Measurements from ENCODE around the gene IGHMBP2.

IGHMBP2 gene

DNA sequence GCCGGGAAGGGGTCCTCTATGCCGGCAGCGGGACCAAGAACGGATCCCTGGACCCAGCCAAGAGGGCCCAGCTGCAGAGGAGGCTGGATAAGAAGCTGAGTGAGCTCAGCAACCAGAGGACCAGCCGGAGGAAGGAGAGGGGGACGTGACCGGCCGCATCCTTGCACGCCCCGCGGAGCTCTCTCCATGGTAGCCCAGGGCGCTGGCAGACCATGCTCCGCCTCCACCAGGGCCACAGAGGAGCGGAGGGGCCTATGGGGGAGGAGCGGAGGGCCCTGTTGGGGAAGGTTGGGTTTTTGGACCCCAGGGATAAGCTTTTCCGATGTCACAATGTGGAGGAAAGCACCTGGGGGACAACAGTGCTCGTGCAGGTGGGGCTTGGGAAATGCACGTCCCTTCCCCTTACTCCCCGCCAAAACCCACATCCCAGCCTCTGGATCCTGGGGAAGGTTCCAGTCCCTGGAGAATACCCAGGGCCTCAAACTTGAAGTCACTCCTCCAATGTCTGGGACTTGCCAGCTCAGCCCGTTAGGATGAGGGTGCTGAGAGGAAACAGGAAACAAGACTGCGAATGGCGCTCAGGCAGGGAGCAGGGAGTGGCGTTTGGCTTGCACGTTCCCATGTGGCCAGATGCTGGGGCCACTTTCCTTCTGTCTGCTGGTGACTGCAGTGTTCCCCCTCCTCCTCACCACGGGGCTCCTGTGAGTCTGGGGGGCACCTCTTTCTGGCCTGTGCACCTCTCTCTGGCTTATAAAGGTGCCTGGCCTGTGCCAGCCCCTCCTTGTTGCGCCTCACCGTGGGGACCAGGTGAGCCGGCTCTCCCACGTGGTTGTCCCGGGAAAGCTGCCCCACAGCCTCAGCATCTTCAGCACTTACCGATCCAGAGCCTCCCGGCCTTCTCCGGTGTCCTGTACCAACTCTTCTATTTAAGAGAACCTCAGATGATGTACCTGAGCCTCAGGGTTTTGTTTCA is 36.2 kb downstream of the IGHMBP2 start:
- DNase-seq (ENCODE audit: low spot score): no peak

DNA sequence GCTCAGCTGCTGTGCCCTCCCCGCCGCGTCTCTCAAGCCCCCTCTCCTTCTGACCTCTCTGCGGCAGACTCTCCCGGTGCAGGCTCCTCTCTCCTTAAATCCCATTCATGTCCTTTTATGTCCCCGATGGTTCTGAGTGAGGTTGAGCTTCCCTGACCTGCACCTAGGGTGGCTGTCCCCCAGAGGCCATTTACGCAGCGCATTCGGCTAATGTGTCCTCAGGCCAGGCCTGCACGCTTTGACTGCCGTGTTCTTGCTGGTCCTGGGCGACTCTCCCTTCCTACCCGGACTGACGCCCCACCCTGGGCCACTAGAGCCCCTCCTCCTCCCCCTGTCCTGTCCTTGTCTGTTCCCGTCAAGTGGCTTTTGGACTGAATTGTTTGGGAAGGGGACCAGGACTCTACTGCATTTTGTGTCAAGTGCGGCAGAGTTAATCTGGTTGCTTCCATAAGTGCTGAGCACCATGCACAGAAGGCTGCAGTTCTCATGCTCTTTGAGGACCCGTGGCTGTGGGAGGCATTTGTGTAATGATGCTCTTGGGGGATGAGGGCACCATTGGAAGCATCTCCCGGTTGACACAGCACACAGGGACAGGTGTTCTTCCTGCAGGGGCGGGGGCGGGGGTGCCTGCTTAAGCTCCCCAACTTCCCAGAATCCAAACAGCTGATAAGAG is 37.1 kb downstream of the IGHMBP2 start:
- no peak for DNase-seq (ENCODE audit: low spot score)

DNA sequence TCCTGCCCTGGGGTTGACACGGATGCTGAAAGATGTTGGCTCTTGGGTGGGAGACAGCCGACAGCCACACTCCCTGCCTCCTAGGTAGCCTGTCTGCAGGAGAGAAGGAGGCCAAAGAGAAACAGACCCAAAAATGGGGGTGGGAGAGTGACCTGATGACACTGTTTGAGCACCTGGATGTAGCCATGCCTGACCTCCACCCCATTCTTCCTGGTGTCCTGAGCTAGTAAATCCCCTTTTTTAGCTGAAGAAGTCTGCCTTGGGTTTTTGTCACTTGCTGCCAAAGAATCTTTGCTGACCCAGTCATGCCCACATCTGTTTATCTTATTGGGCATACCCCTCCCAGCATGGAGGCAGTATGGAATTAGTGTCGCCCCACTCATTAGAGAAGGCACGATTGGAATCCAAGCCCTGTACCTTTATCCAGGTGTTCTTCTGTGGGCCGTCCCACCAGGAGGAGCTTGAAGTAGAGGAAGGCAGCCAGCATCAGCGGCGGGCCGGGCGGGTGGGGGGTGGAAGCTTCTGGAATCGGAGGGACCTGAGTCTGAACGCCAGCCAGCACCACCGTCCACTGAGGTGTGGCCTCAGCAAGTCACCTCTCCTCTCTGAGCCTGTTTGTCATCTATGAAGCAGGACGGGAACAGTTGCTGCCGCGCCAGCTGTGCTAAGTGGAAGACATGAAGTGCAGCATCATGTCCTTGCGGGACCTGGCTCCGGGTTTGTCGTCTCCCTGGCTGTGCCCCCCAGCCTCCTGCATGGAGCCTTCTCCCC is 37.8 kb downstream of the IGHMBP2 start:
- no peak for DNase-seq (ENCODE audit: low spot score)

DNA sequence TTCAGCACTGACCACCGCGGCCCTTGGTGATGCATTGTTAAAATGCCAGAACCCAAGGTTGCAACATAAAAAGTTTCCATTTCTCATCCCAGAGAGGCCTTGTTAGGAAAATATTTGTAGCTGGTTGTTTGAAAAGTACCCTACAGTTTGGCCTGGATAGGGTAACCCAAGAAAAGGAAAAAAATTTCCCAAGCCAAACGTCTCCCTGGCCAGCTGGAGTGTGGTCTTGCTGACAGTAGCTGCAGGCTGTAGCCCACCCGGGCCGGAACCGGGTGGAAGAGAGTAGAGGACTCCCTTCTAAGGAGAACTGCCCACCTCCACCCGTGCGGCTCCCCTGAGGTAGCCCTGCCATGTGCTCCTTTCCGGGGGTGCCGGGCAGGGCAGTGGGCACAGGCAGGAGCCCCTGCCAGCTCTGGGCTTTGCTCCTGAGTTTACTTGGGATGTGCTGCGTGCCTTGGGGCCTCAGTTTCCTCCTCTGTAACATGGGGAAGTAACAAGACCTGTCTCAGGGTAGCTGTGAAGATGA is 38.5 kb downstream of the IGHMBP2 start:
- DNase-seq (ENCODE audit: low spot score): no peak

DNA sequence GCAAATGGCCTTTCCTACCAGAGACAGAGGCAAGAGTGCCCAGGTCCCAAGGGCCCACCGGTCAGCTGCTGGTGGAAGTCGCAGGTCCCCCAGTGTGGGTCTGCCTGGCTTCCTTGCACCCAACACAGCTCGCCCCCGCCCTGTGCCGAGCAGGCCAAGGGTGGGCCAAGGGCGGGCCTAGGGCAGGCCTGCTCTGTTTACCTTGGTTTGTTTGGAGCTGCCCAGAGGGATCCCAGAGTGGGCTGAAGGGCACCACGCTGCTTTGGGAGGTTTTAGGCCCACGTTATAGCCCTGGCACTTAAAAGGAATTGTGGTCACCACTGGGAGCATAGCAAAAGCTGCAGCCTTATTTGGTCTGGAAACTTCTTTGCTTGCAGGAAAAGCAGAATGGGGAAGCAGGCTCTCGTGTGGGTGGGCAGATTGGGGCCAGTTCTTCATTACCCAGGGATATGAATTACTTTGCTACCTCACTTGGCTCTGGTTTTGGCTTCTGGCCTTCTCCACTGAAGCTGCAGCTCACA is 39.1 kb downstream of the IGHMBP2 start:
- no peak for DNase-seq (ENCODE audit: low spot score)

DNA sequence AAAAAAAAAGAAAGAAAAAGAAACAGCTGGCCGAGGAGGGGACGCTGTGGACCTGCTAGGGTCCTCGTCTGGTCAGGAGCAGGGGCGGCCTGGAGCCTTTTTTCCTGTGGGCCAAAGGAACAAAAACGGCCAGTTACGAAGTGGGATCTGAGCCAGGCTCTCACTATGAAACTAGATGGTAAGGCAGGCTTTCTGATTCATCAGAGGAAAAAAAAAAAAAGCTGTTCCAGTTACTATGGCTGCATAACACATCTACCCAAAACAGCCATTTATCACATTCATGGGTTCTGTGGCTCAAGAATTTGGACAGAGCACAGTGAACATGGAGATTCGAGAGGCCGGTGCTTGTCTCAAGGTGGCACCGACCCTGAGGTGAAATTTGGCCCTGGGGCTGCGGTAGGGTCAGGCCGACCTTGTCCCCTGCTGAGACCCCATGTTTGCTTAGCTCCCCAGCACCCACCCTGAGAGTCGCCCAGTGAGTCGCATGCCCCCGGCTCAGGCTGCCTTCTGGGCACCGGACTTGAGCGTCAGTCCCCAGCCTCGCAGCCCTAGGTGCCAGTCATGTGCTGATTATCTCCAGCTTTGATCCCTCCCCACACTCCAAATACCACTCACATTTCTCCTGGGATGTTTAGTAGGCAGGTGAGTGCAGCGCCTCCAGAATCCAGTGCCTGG is 42.9 kb downstream of the IGHMBP2 start:
- DNase-seq (ENCODE audit: low spot score): no peak

DNA sequence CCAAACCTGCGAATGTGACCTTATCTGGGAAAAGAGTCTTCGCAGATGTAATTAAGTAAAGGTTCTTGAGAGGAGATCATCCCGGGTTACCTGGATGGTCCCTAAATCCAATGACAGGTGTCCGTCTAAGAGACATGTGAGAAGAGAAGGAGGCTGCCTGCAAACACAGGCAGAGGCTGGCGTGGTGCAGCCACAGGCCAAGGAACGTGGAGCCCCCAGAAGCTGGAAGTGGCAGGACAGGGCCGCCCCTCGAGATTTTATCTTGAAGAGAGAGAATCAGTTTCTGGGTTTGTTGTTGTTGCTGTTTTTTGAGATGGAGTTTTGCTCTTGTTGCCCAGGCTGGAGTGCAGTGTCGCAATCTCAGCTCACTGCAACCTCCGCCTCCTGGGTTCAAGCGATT is 43.5 kb downstream of the IGHMBP2 start:
- no peak for DNase-seq (ENCODE audit: low spot score)

DNA sequence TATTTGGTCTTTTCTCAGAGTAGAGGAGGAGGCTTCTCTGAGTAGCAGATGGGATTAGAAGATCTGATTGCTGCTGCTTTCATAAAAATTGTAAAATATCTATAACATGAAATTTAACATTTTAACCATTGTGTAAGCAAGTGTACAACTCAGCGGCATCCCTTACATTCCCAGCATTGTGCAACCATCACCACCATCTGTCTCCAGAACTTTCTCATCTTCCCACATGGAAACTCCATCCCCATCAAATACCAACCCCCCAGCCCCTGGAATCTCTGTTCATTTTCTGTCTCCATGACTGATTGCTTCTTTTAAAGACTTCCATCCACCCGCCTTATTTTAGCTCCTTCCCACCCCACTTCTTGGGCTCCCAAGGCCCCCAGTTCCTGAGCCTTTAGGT is 44.8 kb downstream of the IGHMBP2 start:
- DNase-seq (ENCODE audit: low spot score): no peak

DNA sequence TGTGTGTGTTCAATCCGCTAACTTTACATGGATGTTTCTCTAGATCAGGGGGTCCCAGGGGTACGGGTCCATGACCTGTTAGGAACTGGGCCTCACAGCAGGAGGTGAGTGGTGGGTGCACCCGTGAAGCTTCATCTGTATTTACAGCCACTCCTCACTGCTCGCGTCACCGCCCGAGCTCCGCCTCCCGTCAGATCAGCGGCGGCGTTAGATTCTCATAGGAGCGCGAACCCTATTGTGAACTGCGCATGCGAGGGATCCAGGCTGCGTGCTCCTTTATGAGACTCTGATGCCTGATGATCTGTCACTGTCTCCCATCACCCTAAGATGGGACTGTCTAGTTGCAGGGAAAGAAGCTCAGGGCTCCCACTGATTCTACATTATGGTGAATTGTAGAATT is 45.2 kb downstream of the IGHMBP2 start:
- no peak for DNase-seq (ENCODE audit: low spot score)

DNA sequence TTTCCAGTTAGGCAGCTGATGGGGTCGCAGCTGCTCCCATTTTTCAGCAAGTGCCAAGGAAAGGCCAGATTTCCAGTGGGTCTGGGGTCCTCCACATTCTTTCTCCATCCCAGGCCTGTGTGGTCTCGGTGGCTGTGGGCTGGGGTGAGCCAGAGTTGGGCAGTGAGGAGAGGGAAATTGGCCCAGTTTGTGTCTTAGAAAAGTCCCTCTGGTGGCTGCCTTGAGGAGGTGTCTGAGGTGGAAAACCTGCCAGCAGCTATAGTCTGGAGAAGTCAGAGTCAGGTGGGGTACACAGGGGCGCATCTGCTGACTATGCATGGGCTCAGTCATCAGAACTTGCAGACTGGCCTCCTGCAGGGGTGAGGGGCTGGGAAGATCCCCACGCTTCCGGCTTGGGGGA is 46.6 kb downstream of the IGHMBP2 start:
- DNase-seq (ENCODE audit: low spot score): no peak

DNA sequence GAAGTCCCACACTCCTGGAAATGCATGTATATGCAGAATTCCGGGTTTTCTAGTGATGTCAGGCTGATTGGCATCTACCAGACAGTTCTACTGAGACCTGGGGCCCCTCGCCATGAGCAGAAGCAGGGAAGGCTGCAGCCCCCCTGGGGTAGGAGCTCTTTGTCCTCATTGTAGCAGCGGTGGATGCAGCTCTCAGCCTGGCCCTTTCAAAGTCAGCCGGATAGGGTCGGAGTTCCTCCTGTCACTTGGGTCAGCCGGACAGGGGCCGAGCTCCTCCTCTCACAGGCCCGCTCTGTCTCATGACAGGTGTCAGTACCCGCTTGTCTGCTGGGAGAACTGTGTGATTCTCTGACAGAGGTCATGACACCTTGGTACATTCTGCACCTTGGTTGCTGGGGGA is 47.1 kb downstream of the IGHMBP2 start:
- DNase-seq (ENCODE audit: low spot score): no peak

DNA sequence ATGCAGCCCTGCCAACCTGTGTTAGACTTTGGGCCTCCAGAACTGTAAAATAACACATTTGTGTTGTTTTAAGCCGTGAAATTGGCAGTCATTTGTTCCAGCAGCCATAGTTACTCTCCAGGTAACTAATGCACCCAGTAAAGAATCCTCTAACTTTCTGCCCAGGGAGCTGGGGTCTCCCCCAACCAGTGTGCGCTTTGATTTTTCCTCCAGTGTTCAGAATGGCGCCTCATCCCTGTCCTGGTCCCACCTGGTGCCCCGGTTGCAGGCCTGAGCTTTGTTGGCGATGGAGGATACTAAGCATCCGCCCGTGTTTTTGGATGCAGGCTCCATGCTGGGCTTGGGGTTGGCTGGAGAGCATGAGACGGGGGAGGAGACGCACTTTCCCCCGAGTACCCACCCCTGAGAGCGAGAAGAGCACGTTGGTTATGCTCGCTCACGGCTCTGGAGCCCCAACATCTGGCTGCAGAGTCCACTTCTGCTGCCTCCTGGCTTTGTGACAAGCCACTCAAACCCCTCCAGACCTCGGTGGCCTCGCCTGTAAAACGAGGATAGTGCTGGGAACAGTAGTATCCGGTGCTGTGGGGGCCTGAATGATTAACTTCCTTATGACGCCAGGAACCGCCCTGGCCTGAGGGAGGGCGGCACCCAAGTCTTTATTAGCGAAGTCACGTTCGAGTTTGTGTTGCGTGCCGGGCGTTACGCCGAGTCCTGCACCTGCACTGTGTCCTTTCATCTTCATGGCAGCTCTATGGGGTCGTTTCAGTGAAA is 51.3 kb downstream of the IGHMBP2 start:
- DNase-seq (ENCODE audit: low spot score): no peak

DNA sequence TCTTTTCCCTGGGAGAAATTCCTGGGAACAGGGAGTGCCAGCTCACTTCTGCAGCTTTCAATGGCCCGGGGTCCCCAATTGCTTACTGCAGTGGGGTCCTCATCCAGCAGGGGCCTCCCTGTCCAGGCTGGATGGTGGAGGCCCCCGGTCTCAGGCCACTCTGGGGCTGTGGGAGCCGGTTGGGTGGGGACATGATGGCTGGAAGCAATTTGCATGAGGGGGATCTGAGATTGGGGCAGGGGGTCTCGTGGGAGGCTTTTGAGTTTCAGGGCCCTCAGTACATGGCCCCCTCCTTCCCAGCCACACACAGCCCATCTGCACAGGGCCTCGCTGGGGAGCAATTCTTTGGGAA is 51.9 kb downstream of the IGHMBP2 start:
- DNase-seq (ENCODE audit: low spot score): no peak

DNA sequence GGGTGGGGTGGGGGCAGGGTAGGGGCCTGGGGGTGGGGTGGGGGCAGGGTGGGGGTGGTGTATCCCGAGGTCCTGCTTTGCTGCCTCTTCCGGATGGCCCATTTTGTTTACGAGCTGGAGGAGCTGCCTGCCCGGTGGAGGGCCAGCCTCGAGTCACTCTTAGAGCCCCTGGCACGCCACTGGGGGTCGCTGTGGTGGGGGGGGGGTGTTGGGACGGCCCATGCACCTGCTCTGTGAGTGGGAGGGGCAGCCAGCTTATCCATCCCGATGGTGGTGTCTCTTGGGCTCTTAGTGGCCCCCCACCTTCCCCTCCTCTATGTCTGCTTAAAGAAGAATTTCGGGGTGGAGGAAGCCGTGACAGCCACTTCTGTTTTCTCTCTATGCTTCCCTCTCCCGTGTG is 52.5 kb downstream of the IGHMBP2 start:
- no peak for DNase-seq (ENCODE audit: low spot score)

DNA sequence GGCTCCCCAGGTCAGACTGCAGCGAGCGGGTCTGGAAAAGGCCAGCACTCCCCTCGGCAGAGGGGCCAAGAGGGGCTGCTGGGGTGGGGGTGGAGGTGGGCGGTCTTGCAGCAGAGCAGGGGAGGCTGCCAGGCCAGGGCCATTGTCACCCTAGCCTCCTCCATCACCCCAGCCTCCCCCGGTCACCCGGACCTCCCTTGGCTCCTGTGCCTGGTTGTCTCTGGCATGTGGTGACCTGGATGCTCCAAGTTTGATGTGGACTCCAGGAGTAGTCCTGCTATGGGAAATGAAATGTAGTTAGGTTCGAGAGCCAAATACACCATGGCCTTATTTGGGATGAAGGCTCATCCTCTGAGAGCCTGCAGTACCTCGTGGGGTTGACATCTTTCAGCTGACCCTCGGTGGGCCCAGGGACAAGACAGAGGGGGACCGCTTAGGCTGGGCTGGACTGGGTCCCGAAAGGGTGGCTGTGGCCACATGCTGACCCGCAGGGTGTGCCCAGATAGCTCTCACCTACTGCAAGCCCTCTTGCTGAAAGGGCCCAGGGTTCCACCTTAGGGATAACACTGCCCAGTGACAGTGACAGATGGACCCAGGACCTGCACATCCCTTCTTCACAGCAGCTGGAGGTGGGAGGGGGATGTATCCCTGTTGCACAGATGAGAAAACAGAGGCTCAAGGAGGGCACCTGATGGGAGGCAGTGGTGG is 53.0 kb downstream of the IGHMBP2 start:
- no peak for DNase-seq (ENCODE audit: low spot score)

DNA sequence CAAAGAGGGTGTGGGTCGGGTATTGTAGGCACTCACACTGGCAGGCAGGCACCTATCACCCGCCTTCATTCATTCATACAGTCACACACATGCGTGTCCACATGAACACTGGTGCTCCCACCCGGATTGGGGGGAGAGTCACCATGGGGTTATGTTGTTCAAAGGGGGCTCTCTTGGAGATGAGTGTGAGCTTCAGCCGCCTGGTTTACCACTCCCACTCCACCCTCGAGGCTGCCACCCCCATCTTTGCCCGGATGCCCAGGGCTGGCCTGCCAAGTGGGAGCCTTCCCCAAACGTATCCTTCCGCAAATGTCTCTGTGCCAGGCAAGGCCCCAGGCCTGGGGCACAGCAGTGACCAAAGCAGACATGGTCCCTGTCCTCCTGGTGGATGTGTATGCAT is 54.5 kb downstream of the IGHMBP2 start:
- no peak for DNase-seq (ENCODE audit: low spot score)

DNA sequence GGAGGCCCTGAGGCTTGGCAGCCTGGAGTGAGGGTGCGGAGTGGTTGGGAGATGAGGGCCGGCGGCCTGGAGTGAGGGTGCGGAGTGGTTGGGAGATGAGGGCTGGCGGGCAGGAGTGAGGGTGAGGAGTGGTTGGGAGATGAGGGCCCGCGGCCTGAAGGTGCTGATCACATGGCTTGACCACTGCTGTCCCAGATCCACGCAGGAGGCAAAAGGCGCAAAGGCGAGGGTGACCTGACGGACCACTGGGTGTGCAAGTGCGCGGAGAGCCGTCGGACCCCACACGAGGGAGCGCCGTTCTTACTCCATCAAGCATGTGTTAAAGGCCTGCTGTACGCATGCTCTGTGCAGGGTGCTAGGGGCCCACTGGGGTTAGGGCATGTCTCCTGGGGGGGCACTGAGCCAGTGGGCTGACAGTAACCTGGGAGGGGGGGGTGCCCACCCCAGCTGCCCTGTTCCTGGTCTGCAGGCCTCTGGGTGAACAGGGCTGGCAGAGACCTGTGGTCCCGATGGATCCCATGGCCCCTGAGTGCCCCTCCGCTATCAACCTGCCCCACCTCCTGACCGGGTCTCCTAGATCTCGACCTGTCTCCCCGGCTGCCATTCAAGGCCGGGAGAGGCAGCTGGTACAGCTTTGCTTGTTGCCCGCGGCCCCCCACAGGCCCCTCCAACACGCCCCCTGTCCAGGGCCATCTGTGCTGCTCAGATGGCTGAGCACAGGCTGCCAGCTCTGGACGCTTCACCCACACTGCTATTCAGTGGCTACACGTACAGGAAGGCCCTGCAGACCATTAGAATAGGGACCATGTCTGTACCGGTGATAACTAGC is 56.0 kb downstream of the IGHMBP2 start:
- DNase-seq (ENCODE audit: low spot score): no peak

DNA sequence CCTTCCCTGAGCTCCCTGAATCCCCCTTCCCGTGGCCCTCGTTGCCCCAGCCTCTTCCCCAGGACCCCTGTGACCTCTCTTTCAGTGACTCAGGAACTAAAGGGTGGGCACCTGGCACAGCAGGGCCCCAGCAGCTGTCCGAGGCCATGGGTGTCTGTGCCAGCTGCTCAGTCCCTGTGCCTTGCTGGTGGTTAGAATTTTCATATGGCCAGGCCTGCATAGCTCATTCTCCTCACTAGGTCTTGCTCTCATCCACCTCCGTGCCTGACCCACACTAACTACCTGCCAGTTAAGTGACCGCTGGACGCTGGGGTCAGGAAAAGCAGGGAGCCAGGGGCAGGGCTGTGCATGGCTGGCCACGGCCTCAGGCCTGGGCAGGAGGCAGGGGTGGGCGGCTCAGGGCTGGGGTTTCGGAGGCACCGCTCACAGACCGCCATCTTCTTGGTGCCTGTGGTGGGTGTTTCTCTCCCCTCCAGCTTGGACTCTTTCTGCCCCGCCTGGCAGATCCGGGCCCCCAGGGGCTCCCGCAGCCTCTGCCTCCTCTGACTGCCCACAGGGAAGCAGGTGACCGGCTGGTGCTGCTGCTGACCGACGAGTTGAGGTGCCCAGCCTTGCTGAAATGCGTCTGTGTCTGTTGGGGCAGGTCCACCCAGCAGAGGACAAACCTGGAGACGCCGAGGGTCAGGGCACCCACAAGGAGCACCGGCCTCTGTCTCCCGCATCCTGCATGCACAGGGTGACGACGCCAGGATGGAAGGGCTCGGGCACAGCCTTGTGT is 56.8 kb downstream of the IGHMBP2 start:
- DNase-seq (ENCODE audit: low spot score): no peak

DNA sequence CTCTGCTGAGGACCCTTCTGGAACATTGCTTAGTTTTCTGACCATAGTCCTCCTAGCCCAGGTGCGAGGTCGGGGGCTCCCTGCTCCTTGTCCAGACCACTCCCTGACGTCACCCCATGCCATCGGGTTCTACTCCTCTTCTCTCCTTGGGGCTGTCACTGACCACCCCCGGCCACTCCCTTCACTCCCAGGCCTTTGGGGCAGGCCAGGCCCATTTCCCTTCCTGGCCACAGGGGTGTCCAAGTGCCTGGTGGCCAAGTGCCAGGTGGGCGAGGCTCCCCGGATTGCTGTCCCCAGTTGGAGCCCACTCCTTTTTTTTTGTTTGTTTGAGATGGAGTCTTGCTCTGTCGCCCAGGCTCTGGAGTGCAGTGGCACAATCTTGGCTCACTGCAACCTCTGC is 57.6 kb downstream of the IGHMBP2 start:
- DNase-seq (ENCODE audit: low spot score): no peak

Data from CD4-positive, alpha-beta T cell treated with Interleukin-6 at 100 ng/mL for 8 hours (primary cell).